Endothelial cell of umbilical vein (primary cell): Measurements from ENCODE around the gene RIPPLY1. TPM values are rescaled to one million over a fixed set of nuclear protein-coding genes. Genes with fewer than 3 reads are reported as not detected.

Experiments used
- BruUV-seq: library from RNA; stranded (reverse); fragments of 400-500 nt; replicated peaks from 2 replicates; lab custom pipeline; 2021; lab: Mats Ljungman, UMichigan
- CTCF ChIA-PET: fragments of 300-600, 350-600 bp; sonication (Branson Sonifier 250); formaldehyde crosslinking; loops from one replicate; lab custom pipeline; 2021; ENCODE audit warnings: antibody characterized with exemption, inconsistent platforms; lab: Charles Lee
- POLR2A ChIA-PET: fragments of 300-600, 350-600 bp; sonication (Branson Sonifier 250); formaldehyde crosslinking; loops from one replicate; lab custom pipeline; 2021; ENCODE audit warnings: antibody characterized with exemption, inconsistent platforms; lab: Charles Lee
- DNase-seq: peaks from one replicate; pipeline ENCODE4 v3.0.0-alpha.2; 2011; ENCODE audit warnings: low read depth, low spot score
- FAIRE-seq: peaks from 2 replicates; lab custom pipeline; 2011; peaks lifted over from hg19 to GRCh38; lab: Jason Lieb, UNC
- H2AFZ ChIP-seq: 2 replicates; pipeline ENCODE4 v1.6.0; 2012; ENCODE audit warnings: low read depth, low read length, control low read depth, inconsistent platforms
- H3K27ac ChIP-seq: 2 replicates; pipeline ENCODE4 v1.5.1; 2011; ENCODE audit warnings: low read depth, mild to moderate bottlenecking, control low read depth, low read length, moderate library complexity; ENCODE audit not compliant: insufficient read depth
- H3K27me3 ChIP-seq, 2 experiments: 2 replicates each; pipeline versions ENCODE4 v1.6.0 to v1.6.1; 2011; ENCODE audit warnings: low read length in 2 of 2, mixed read lengths in 1 of 2; ENCODE audit not compliant: control insufficient read depth in 2 of 2, insufficient read depth in 2 of 2
- H3K36me3 ChIP-seq, 2 experiments: 2 replicates in 1 of 2; 3 replicates in 1 of 2; pipeline ENCODE4 v1.5.1; 2011; ENCODE audit warnings: low read length in 2 of 2, mild to moderate bottlenecking in 1 of 2, moderate library complexity in 1 of 2; ENCODE audit not compliant: control insufficient read depth in 2 of 2, insufficient read depth in 2 of 2; ENCODE audit errors: extremely low read depth in 1 of 2
- H3K4me1 ChIP-seq: 3 replicates; pipeline ENCODE4 v1.5.1; 2011; ENCODE audit warnings: mild to moderate bottlenecking, low read length; ENCODE audit not compliant: control insufficient read depth, insufficient read depth; ENCODE audit errors: extremely low read depth
- H3K4me2 ChIP-seq: 2 replicates; pipeline ENCODE4 v1.6.1; 2011; ENCODE audit warnings: low read length, control low read depth, mixed read lengths; ENCODE audit not compliant: insufficient read depth
- H3K4me3 ChIP-seq, 3 experiments: fragments of 200-600 bp in 1 of 3; sonication (generic), shearing (Covaris generic) in 1 of 3; replicated peaks in 1 of 3; 2 replicates each; pipeline ENCODE4 v1.5.1; 2011 to 2016; ENCODE audit warnings: control low read depth in 3 of 3, low read length in 3 of 3, mild to moderate bottlenecking in 2 of 3, inconsistent platforms in 1 of 3, low read depth in 1 of 3, moderate library complexity in 1 of 3; ENCODE audit not compliant: insufficient read depth in 1 of 3
- H3K79me2 ChIP-seq: 2 replicates; pipeline ENCODE4 v1.6.0; 2012; ENCODE audit warnings: low read length, inconsistent platforms; ENCODE audit not compliant: control insufficient read depth, insufficient read depth
- H3K9ac ChIP-seq: replicated peaks from 2 replicates; pipeline ENCODE3; 2011; ENCODE audit warnings: low read length, control low read depth; ENCODE audit not compliant: insufficient read depth; ENCODE audit errors: extremely low read depth
- H3K9me1 ChIP-seq: replicated peaks from 3 replicates; pipeline ENCODE4 v1.6.0; 2011; ENCODE audit warnings: mild to moderate bottlenecking, low read length; ENCODE audit not compliant: control insufficient read depth, insufficient read depth; ENCODE audit errors: extremely low read depth
- H3K9me3 ChIP-seq: replicated peaks from 2 replicates; pipeline ENCODE4 v1.5.1; 2012; ENCODE audit warnings: low read length, inconsistent platforms; ENCODE audit not compliant: control insufficient read depth, insufficient read depth
- H4K20me1 ChIP-seq: replicated peaks from 2 replicates; pipeline ENCODE3; 2011; ENCODE audit warnings: mild to moderate bottlenecking, low read length; ENCODE audit not compliant: control insufficient read depth, insufficient read depth; ENCODE audit errors: extremely low read depth
- CTCF ChIP-seq, 2 donors: IDR thresholded peaks; 1 replicate in 1 of 2; 2 replicates in 1 of 2; pipeline ENCODE4 v1.5.1; 2011; ENCODE audit warnings: low read length in 2 of 2, mild to moderate bottlenecking in 2 of 2, moderate library complexity in 2 of 2, control low read depth in 1 of 2, inconsistent platforms in 1 of 2, low read depth in 1 of 2; ENCODE audit not compliant: insufficient read depth in 1 of 2; ENCODE audit errors: extremely low read depth in 1 of 2
- EZH2 ChIP-seq: IDR thresholded peaks from 2 replicates; pipeline ENCODE4 v1.6.1; 2012; ENCODE audit warnings: borderline replicate concordance, low read depth, mild to moderate bottlenecking, moderate library complexity, low read length, inconsistent platforms; ENCODE audit not compliant: severe bottlenecking
- GATA2 ChIP-seq: IDR thresholded peaks from 2 replicates; pipeline ENCODE4 v1.7.0; 2011; ENCODE audit warnings: low read depth, mild to moderate bottlenecking, moderate library complexity, mixed read lengths, low read length; ENCODE audit not compliant: insufficient read length, insufficient read depth
- MYC ChIP-seq: IDR thresholded peaks from one replicate; pipeline ENCODE4 v1.6.1; 2011; ENCODE audit warnings: mild to moderate bottlenecking, low read depth, low read length
- POLR2A ChIP-seq: IDR thresholded peaks from 2 replicates; pipeline ENCODE4 v1.6.1; 2012; ENCODE audit warnings: low read depth, mild to moderate bottlenecking, control low read depth, low read length
- dilution Hi-C: fragments of 300-500 bp; cut with MboI; formaldehyde crosslinking; loops from one replicate; pipeline ENCODE4 v1.15.0; 2019; ENCODE audit warnings: low sequenced_read_pairs; ENCODE audit not compliant: extremely low pct_ligation_motif_present
- intact Hi-C: fragments of 100-400 bp; cut with micrococcal nuclease; formaldehyde crosslinking; loops from one replicate; pipeline ENCODE4 v1.10.0; 2022
- polyA plus RNA-seq, 4 experiments: library from polyadenylated mRNA; depleted of rRNA in 3 of 4; stranded (reverse) in 3 of 4; unstranded in 1 of 4; fragments of >200 nt; gene quantifications; 2 replicates each; pipeline versions ENCODE4 v1.2.1 to v1.2.3, GENCODE V29; 2011 to 2012; ENCODE audit warnings: missing spikeins in 1 of 4
- total RNA-seq: library from RNA; stranded (reverse); gene quantifications from 2 replicates; pipeline ENCODE4 v1.2.3, GENCODE V29; 2021

RIPPLY1 gene
- total and polyA plus RNA-seq, 2 donors (not counting 3 experiments of a cell fraction or from before 2014, with no cell fraction given): not detected

GRCh38 chrX:106863697-106864096 is 39.4 kb downstream of the RIPPLY1 start:
- DNase-seq (no peak), FAIRE-seq (no peak)
- intact Hi-C loops (no loop called here), dilution Hi-C loops (no loop called here)
- CTCF ChIA-PET: interaction anchor here (1.0 to 1.4 kb wide), 3 partner anchors 9 to 96 kb away, joined by 3 to 9 read pairs (median 3); no protein-coding TSS in a partner anchor
- no TSS peak for BruUV-seq
- H3K9me1 ChIP-seq: no peaks in the 10 kb centered on the region
- H3K4me1 ChIP-seq: no peaks in the 10 kb centered on the region
- H3K4me3 ChIP-seq: no peak overlapping the region
- TF ChIP-seq EZH2: no peak
- no peak for TF ChIP-seq MYC
- TF ChIP-seq POLR2A: no peak
- no peak for TF ChIP-seq GATA2
- no peak overlapping the region for H3K4me2 ChIP-seq
- H2AFZ ChIP-seq: no peak overlapping the region
- H3K27me3 ChIP-seq: no peaks in the 10 kb centered on the region
- H4K20me1 ChIP-seq: no peaks in the 10 kb centered on the region
- no peak overlapping the region for H3K9ac ChIP-seq
- no peaks in the 10 kb centered on the region for H3K9me3 ChIP-seq
- no peaks in the 10 kb centered on the region for H3K79me2 ChIP-seq
- H3K27ac ChIP-seq: no peak overlapping the region
- POLR2A ChIA-PET: no interaction called here
- no peaks in the 10 kb centered on the region for H3K36me3 ChIP-seq

GRCh38 chrX:106862972-106863688 is 40.0 kb downstream of the RIPPLY1 start:
- intact Hi-C loops: no loop called here
- POLR2A ChIA-PET: no interaction called here
- H4K20me1 ChIP-seq: no peaks in the 10 kb centered on the region
- H3K36me3 ChIP-seq: no peaks in the 10 kb centered on the region
- no TSS peak for BruUV-seq
- H3K27me3 ChIP-seq: no peaks in the 10 kb centered on the region
- no peaks in the 10 kb centered on the region for H3K4me1 ChIP-seq
- DNase-seq (peak; percentile 3), FAIRE-seq (no peak)
- no peak overlapping the region for H3K4me3 ChIP-seq
- no peak overlapping the region for H3K4me2 ChIP-seq
- no peaks in the 10 kb centered on the region for H3K9me1 ChIP-seq
- H3K9ac ChIP-seq: no peak overlapping the region
- dilution Hi-C loops: no loop called here
- no peaks in the 10 kb centered on the region for H3K79me2 ChIP-seq
- H3K27ac ChIP-seq: no peak overlapping the region
- no peak overlapping the region for H2AFZ ChIP-seq
- no peaks in the 10 kb centered on the region for H3K9me3 ChIP-seq
- CTCF ChIA-PET: interaction anchor here (1.0 to 1.4 kb wide), 3 partner anchors 9 to 97 kb away, joined by 3 to 9 read pairs (median 3); no protein-coding TSS in a partner anchor
- TF ChIP-seq CTCF (IDR thresholded peaks at IDR 0.05; ENCODE audit: extremely low read depth in 1 of 2, insufficient read depth in 1 of 2, low read depth in 1 of 2, low read length in 2 of 2): peak; percentile 37 to 44
- TF ChIP-seq POLR2A: no peak
- no peak for TF ChIP-seq MYC

Other genes starting within 250 kb of the RIPPLY1 start
- gene RNF128, start 176.6 kb downstream of the RIPPLY1 start, total RNA-seq: not detected in 2 replicates
- gene RNF128, start 176.6 kb downstream of the RIPPLY1 start, polyA plus RNA-seq: not detected in 2 replicates
- 3.9 and 6.6 TPM in 2 replicates for gene TBC1D8B, start 100.7 kb downstream of the RIPPLY1 start, total RNA-seq
- gene TBC1D8B, start 100.7 kb downstream of the RIPPLY1 start, polyA plus RNA-seq: 1.4 TPM in 2 replicates
- not detected in 2 replicates for gene CLDN2, start 17.1 kb upstream of the RIPPLY1 start, total RNA-seq
- not detected in 2 replicates for gene CLDN2, start 17.1 kb upstream of the RIPPLY1 start, polyA plus RNA-seq
- 9.6 and 12.0 TPM in 2 replicates for gene MORC4, start 96.9 kb upstream of the RIPPLY1 start, total RNA-seq
- 3.3 and 4.3 TPM in 2 replicates for gene MORC4, start 96.9 kb upstream of the RIPPLY1 start, polyA plus RNA-seq
- gene RBM41, start 215.5 kb upstream of the RIPPLY1 start, total RNA-seq: 13.0 and 16.0 TPM in 2 replicates
- gene RBM41, start 215.5 kb upstream of the RIPPLY1 start, polyA plus RNA-seq: 1.1 and 1.5 TPM in 2 replicates